Measurements from ENCODE around the gene LRRC49. TPM values are rescaled to one million over a fixed set of nuclear protein-coding genes. Genes with fewer than 3 reads are reported as not detected.

The LRRC49 gene
- total RNA-seq, 1 experiment from 2014 or later = 8.3 TPM

DNA sequence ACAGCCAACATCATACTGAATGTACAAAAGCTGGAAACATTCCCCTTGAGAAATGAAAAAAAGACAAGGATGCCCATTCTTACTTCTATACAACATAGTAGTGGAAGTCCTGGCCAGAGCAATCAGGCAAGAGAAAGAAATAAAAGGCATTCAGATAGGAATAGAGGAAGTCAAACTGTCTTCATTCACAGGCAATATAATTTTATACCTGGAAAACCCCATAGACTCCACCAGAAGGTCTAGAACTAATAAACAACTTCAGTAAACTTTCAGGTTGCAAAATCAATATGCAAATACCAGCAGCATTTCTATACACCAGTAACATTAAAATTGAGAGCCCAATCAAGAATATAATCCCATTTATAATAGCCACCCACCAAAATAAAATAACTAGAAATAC, 195.5 kb downstream of the LRRC49 start:
- Histone ChIP-seq H2BK12ac (ENCODE audit: insufficient read length, low read depth, low read length) (no peak overlapping the region), H3K18ac (ENCODE audit: insufficient read length, low read depth, low read length) (no peak overlapping the region), H4K8ac (replicated peaks; ENCODE audit: insufficient read length, low read depth, low read length) (no peak overlapping the region), H4K5ac (ENCODE audit: insufficient read length, low read depth, low read length) (no peak overlapping the region), H3K23ac (ENCODE audit: insufficient read length, low read depth, low read length) (no peak overlapping the region), H3K4me2 (ENCODE audit: insufficient read depth, insufficient read length, low read length) (no peak overlapping the region), H3K79me1 (ENCODE audit: insufficient read depth, low read depth, low read length, poor library complexity, severe bottlenecking) (no peaks in the 10 kb centered on the region), H4K20me1 (ENCODE audit: control insufficient read depth, insufficient read depth, insufficient read length) (no peaks in the 10 kb centered on the region), H3K79me2 (ENCODE audit: insufficient read depth, low read length) (no peaks in the 10 kb centered on the region), H4K91ac (ENCODE audit: insufficient read length, low read depth, low read length) (no peak overlapping the region), H3K27me3 (ENCODE audit: insufficient read depth, low read length) (peaks cover 15% of the 10 kb centered on the region; the same call in 1 of the 2 replicates), H2BK15ac (ENCODE audit: low read depth, low read length) (no peak overlapping the region), H3K27ac (ENCODE audit: insufficient read length, low read depth, low read length) (no peak overlapping the region), H3K9ac (ENCODE audit: extremely low read depth, insufficient read length, low read length) (no peak overlapping the region), H3K4ac (ENCODE audit: low read depth, low read length) (no peak overlapping the region), H3K4me1 (ENCODE audit: insufficient read depth, low read length) (peaks cover 10% of the 10 kb centered on the region; the same call in 1 of the 2 replicates), H2AK5ac (ENCODE audit: insufficient read length, low read length) (no peak overlapping the region), H3K9me3 (ENCODE audit: control insufficient read depth, low read depth, low read length) (no peaks in the 10 kb centered on the region), H2BK20ac (ENCODE audit: low read depth, low read length, poor library complexity, severe bottlenecking) (no peak overlapping the region), H3T11ph (ENCODE audit: low read length) (no peak overlapping the region), H3K56ac (ENCODE audit: insufficient read length, low read depth, low read length) (no peak overlapping the region), H3K14ac (ENCODE audit: insufficient read depth, low read length) (no peak overlapping the region), H2BK120ac (ENCODE audit: low read depth, low read length, poor library complexity, severe bottlenecking) (no peak overlapping the region), H2BK5ac (ENCODE audit: insufficient read length, low read length) (no peak overlapping the region), H3K23me2 (ENCODE audit: insufficient read length, low read depth, low read length, poor library complexity, severe bottlenecking) (no peaks in the 10 kb centered on the region), H2AFZ (ENCODE audit: low read length) (no peak overlapping the region)
- Mint-ChIP-seq H3K4me1 (peaks cover 27 to 28% of the 10 kb centered on the region in 2 experiments), H3K9me3 (peaks cover 22 to 31% of the 10 kb centered on the region in 2 experiments), H3K27me3 (ENCODE audit: low read depth) (peaks cover 98% of the 10 kb centered on the region), H3K4me3 (no peak overlapping the region), H3K27ac (no peak overlapping the region), H3K36me3 (ENCODE audit: insufficient read depth in 1 of 3, low read depth in 3 of 3) (peaks cover 3 to 25% (median 7%) of the 10 kb centered on the region in 3 experiments; a peak in 5 of 7 replicates)
- TF ChIP-seq, protein P1, sequence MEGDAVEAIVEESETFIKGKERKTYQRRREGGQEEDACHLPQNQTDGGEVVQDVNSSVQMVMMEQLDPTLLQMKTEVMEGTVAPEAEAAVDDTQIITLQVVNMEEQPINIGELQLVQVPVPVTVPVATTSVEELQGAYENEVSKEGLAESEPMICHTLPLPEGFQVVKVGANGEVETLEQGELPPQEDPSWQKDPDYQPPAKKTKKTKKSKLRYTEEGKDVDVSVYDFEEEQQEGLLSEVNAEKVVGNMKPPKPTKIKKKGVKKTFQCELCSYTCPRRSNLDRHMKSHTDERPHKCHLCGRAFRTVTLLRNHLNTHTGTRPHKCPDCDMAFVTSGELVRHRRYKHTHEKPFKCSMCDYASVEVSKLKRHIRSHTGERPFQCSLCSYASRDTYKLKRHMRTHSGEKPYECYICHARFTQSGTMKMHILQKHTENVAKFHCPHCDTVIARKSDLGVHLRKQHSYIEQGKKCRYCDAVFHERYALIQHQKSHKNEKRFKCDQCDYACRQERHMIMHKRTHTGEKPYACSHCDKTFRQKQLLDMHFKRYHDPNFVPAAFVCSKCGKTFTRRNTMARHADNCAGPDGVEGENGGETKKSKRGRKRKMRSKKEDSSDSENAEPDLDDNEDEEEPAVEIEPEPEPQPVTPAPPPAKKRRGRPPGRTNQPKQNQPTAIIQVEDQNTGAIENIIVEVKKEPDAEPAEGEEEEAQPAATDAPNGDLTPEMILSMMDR (conservative IDR thresholded peaks at IDR 0.05) = no peak
- DNase-seq = no peak
